NCI-H446 treated with DMSO at 0.1 percent for 48 hours (cell line): ENCODE results near the gene KRT4.

Source experiments
- DNase-seq: peaks from one replicate; lab custom pipeline; 2025; lab: John Stamatoyannopoulos, UW

Gene KRT4

GRCh38 chr12:52836491-52837412 lies 22.8 kb upstream of the KRT4 start:
- no peak for DNase-seq

- DNase-seq: no peak
These were observed 22.1 kb upstream of the KRT4 start for GRCh38 chr12:52836042-52836466.

GRCh38 chr12:52835271-52836041 lies 21.5 kb upstream of the KRT4 start:
- no peak for DNase-seq

- no peak for DNase-seq
These were observed 20.7 kb upstream of the KRT4 start for GRCh38 chr12:52834727-52835001.

GRCh38 chr12:52833922-52834726 lies 20.2 kb upstream of the KRT4 start, which contains the start of gene KRT79:
KRT79 (minus strand) TSS chr12:52834311; CDS start chr12:52834260, 51 bp downstream.
- DNase-seq: no peak

- DNase-seq: no peak
These were observed 19.3 kb upstream of the KRT4 start for GRCh38 chr12:52832985-52833905.

GRCh38 chr12:52832451-52832850 lies 18.5 kb upstream of the KRT4 start:
- no peak for DNase-seq

GRCh38 chr12:52831251-52831650 lies 17.3 kb upstream of the KRT4 start:
- DNase-seq: no peak

GRCh38 chr12:52829986-52830770 lies 16.3 kb upstream of the KRT4 start:
- no peak for DNase-seq

GRCh38 chr12:52828591-52829021 lies 14.7 kb upstream of the KRT4 start:
- no peak for DNase-seq

- DNase-seq: no peak
These were observed 14.2 kb upstream of the KRT4 start for GRCh38 chr12:52828156-52828555.

- DNase-seq: no peak
These were observed 13.7 kb upstream of the KRT4 start for GRCh38 chr12:52827499-52828090.

- DNase-seq: no peak
These were observed 12.9 kb upstream of the KRT4 start for GRCh38 chr12:52826611-52827498.

GRCh38 chr12:52825961-52826360 lies 12.0 kb upstream of the KRT4 start:
- no peak for DNase-seq

- no peak for DNase-seq
These were observed 11.0 kb upstream of the KRT4 start for GRCh38 chr12:52824741-52825410.

- DNase-seq: no peak
These were observed 10.0 kb upstream of the KRT4 start for GRCh38 chr12:52823761-52824450.

- DNase-seq: no peak
These were observed 9.0 kb upstream of the KRT4 start for GRCh38 chr12:52822771-52823510.
